Endothelial cell of umbilical vein (primary cell): ENCODE data around the gene SCIMP. TPM values are rescaled to one million over a fixed set of nuclear protein-coding genes. Genes with fewer than 3 reads are reported as not detected.
"Not testable (repeated sequence)": the region's sequence is repeated elsewhere in the genome, so short reads cannot be mapped to it uniquely, and the experiment has no call there.

Experiments
- BruUV-seq: library from RNA; stranded (reverse); fragments of 400-500 nt; replicated peaks from 2 replicates; lab custom pipeline; 2021; lab: Mats Ljungman, UMichigan
- CTCF ChIA-PET: fragments of 300-600, 350-600 bp; sonication (Branson Sonifier 250); formaldehyde crosslinking; loops from one replicate; lab custom pipeline; 2021; ENCODE audit warnings: antibody characterized with exemption, inconsistent platforms; lab: Charles Lee
- POLR2A ChIA-PET: fragments of 300-600, 350-600 bp; sonication (Branson Sonifier 250); formaldehyde crosslinking; loops from one replicate; lab custom pipeline; 2021; ENCODE audit warnings: antibody characterized with exemption, inconsistent platforms; lab: Charles Lee
- DNase-seq: peaks from one replicate; pipeline ENCODE4 v3.0.0-alpha.2; 2011; ENCODE audit warnings: low read depth, low spot score
- FAIRE-seq: peaks from 2 replicates; lab custom pipeline; 2011; peaks lifted over from hg19 to GRCh38; lab: Jason Lieb, UNC
- H2AFZ ChIP-seq: 2 replicates; pipeline ENCODE4 v1.6.0; 2012; ENCODE audit warnings: low read depth, low read length, control low read depth, inconsistent platforms
- H3K27ac ChIP-seq: 2 replicates; pipeline ENCODE4 v1.5.1; 2011; ENCODE audit warnings: low read depth, mild to moderate bottlenecking, control low read depth, low read length, moderate library complexity; ENCODE audit not compliant: insufficient read depth
- H3K27me3 ChIP-seq, 2 experiments: 2 replicates each; pipeline versions ENCODE4 v1.6.0 to v1.6.1; 2011; ENCODE audit warnings: low read length in 2 of 2, mixed read lengths in 1 of 2; ENCODE audit not compliant: control insufficient read depth in 2 of 2, insufficient read depth in 2 of 2
- H3K36me3 ChIP-seq, 2 experiments: 2 replicates in 1 of 2; 3 replicates in 1 of 2; pipeline ENCODE4 v1.5.1; 2011; ENCODE audit warnings: low read length in 2 of 2, mild to moderate bottlenecking in 1 of 2, moderate library complexity in 1 of 2; ENCODE audit not compliant: control insufficient read depth in 2 of 2, insufficient read depth in 2 of 2; ENCODE audit errors: extremely low read depth in 1 of 2
- H3K4me1 ChIP-seq: 3 replicates; pipeline ENCODE4 v1.5.1; 2011; ENCODE audit warnings: mild to moderate bottlenecking, low read length; ENCODE audit not compliant: control insufficient read depth, insufficient read depth; ENCODE audit errors: extremely low read depth
- H3K4me2 ChIP-seq: 2 replicates; pipeline ENCODE4 v1.6.1; 2011; ENCODE audit warnings: low read length, control low read depth, mixed read lengths; ENCODE audit not compliant: insufficient read depth
- H3K4me3 ChIP-seq, 3 experiments: fragments of 200-600 bp in 1 of 3; sonication (generic), shearing (Covaris generic) in 1 of 3; replicated peaks in 1 of 3; 2 replicates each; pipeline ENCODE4 v1.5.1; 2011 to 2016; ENCODE audit warnings: control low read depth in 3 of 3, low read length in 3 of 3, mild to moderate bottlenecking in 2 of 3, inconsistent platforms in 1 of 3, low read depth in 1 of 3, moderate library complexity in 1 of 3; ENCODE audit not compliant: insufficient read depth in 1 of 3
- H3K79me2 ChIP-seq: 2 replicates; pipeline ENCODE4 v1.6.0; 2012; ENCODE audit warnings: low read length, inconsistent platforms; ENCODE audit not compliant: control insufficient read depth, insufficient read depth
- H3K9ac ChIP-seq: replicated peaks from 2 replicates; pipeline ENCODE3; 2011; ENCODE audit warnings: low read length, control low read depth; ENCODE audit not compliant: insufficient read depth; ENCODE audit errors: extremely low read depth
- H3K9me1 ChIP-seq: replicated peaks from 3 replicates; pipeline ENCODE4 v1.6.0; 2011; ENCODE audit warnings: mild to moderate bottlenecking, low read length; ENCODE audit not compliant: control insufficient read depth, insufficient read depth; ENCODE audit errors: extremely low read depth
- H3K9me3 ChIP-seq: replicated peaks from 2 replicates; pipeline ENCODE4 v1.5.1; 2012; ENCODE audit warnings: low read length, inconsistent platforms; ENCODE audit not compliant: control insufficient read depth, insufficient read depth
- H4K20me1 ChIP-seq: replicated peaks from 2 replicates; pipeline ENCODE3; 2011; ENCODE audit warnings: mild to moderate bottlenecking, low read length; ENCODE audit not compliant: control insufficient read depth, insufficient read depth; ENCODE audit errors: extremely low read depth
- CTCF ChIP-seq, 2 donors: IDR thresholded peaks; 1 replicate in 1 of 2; 2 replicates in 1 of 2; pipeline ENCODE4 v1.5.1; 2011; ENCODE audit warnings: low read length in 2 of 2, mild to moderate bottlenecking in 2 of 2, moderate library complexity in 2 of 2, control low read depth in 1 of 2, inconsistent platforms in 1 of 2, low read depth in 1 of 2; ENCODE audit not compliant: insufficient read depth in 1 of 2; ENCODE audit errors: extremely low read depth in 1 of 2
- EZH2 ChIP-seq: IDR thresholded peaks from 2 replicates; pipeline ENCODE4 v1.6.1; 2012; ENCODE audit warnings: borderline replicate concordance, low read depth, mild to moderate bottlenecking, moderate library complexity, low read length, inconsistent platforms; ENCODE audit not compliant: severe bottlenecking
- FOS ChIP-seq: IDR thresholded peaks from 2 replicates; pipeline ENCODE4 v1.6.1; 2011; ENCODE audit warnings: mild to moderate bottlenecking, low read length, moderate library complexity, borderline replicate concordance; ENCODE audit not compliant: insufficient read depth
- GATA2 ChIP-seq: IDR thresholded peaks from 2 replicates; pipeline ENCODE4 v1.7.0; 2011; ENCODE audit warnings: low read depth, mild to moderate bottlenecking, moderate library complexity, mixed read lengths, low read length; ENCODE audit not compliant: insufficient read length, insufficient read depth
- POLR2A ChIP-seq: IDR thresholded peaks from 2 replicates; pipeline ENCODE4 v1.6.1; 2012; ENCODE audit warnings: low read depth, mild to moderate bottlenecking, control low read depth, low read length
- POLR2AphosphoS5 ChIP-seq: IDR thresholded peaks from 2 replicates; pipeline ENCODE4 v1.6.1; 2012; ENCODE audit warnings: low read depth, mild to moderate bottlenecking, control low read depth, low read length, moderate library complexity; ENCODE audit not compliant: insufficient read depth
- dilution Hi-C: fragments of 300-500 bp; cut with MboI; formaldehyde crosslinking; loops from one replicate; pipeline ENCODE4 v1.15.0; 2019; ENCODE audit warnings: low sequenced_read_pairs; ENCODE audit not compliant: extremely low pct_ligation_motif_present
- intact Hi-C: fragments of 100-400 bp; cut with micrococcal nuclease; formaldehyde crosslinking; loops from one replicate; pipeline ENCODE4 v1.10.0; 2022
- polyA plus RNA-seq, 4 experiments: library from polyadenylated mRNA; depleted of rRNA in 3 of 4; stranded (reverse) in 3 of 4; unstranded in 1 of 4; fragments of >200 nt; gene quantifications; 2 replicates each; pipeline versions ENCODE4 v1.2.1 to v1.2.3, GENCODE V29; 2011 to 2012; ENCODE audit warnings: missing spikeins in 1 of 4
- total RNA-seq: library from RNA; stranded (reverse); gene quantifications from 2 replicates; pipeline ENCODE4 v1.2.3, GENCODE V29; 2021

The SCIMP gene
- total and polyA plus RNA-seq, 2 donors (not counting 3 experiments of a cell fraction or from before 2014, with no cell fraction given): not detected

GRCh38 chr17:5241861-5242671, 7.4 kb upstream of the SCIMP start:
- Histone ChIP-seq H3K4me3 (no peak overlapping the region), H3K4me1 (peaks cover 2% of the 10 kb centered on the region), H3K27ac (no peak overlapping the region), H3K36me3 (no peaks in the 10 kb centered on the region), H3K27me3 (no peaks in the 10 kb centered on the region), H4K20me1 (no peaks in the 10 kb centered on the region), H3K79me2 (no peaks in the 10 kb centered on the region), H3K9me3 (no peaks in the 10 kb centered on the region), H3K9me1 (no peaks in the 10 kb centered on the region), H2AFZ (no peak overlapping the region), H3K4me2 (no peak overlapping the region), H3K9ac (no peak overlapping the region)
- BruUV-seq: no TSS peak
- FAIRE-seq: no peak
- peak; percentile 37 for DNase-seq
- dilution Hi-C loops: no loop called here
- CTCF ChIA-PET: interaction anchor here (0.6 to 1.1 kb wide), 3 partner anchors 16 to 39 kb away, joined by 3 read pairs; no protein-coding TSS in a partner anchor
- TF ChIP-seq GATA2 (no peak), FOS (no peak), POLR2AphosphoS5 (no peak), CTCF (IDR thresholded peaks at IDR 0.05; ENCODE audit: extremely low read depth in 1 of 2, insufficient read depth in 1 of 2, low read depth in 1 of 2, low read length in 2 of 2) (no peak), POLR2A (no peak), EZH2 (no peak)
- intact Hi-C loops: loop anchor here (10.0 kb wide), 2 partner anchors 123 to 1193 kb away; partner anchors contain the start of gene AIPL1
- POLR2A ChIA-PET: no interaction called here

- H3K4me3 ChIP-seq, H3K79me2 ChIP-seq, CTCF ChIA-PET, H3K9me1 ChIP-seq, DNase-seq, H3K27ac ChIP-seq, H3K9ac ChIP-seq, H2AFZ ChIP-seq, POLR2A ChIA-PET, H3K27me3 ChIP-seq, FAIRE-seq, H3K4me1 ChIP-seq, H4K20me1 ChIP-seq, H3K36me3 ChIP-seq, dilution Hi-C loops, H3K4me2 ChIP-seq, BruUV-seq, H3K9me3 ChIP-seq: not testable (repeated sequence)
- intact Hi-C loops: loop anchor here (10.0 kb wide), 2 partner anchors 125 to 1195 kb away; partner anchors contain the start of gene AIPL1
Measured at GRCh38 chr17:5239769-5240168, 5.1 kb upstream of the SCIMP start.
